Measurements from ENCODE around the gene CCDC102A. TPM values are rescaled to one million over a fixed set of nuclear protein-coding genes. Genes with fewer than 3 reads are reported as not detected.

Gene CCDC102A
- total RNA-seq, 1 donor from 2014 or later = 12.8 TPM

GRCh38 chr16:57469917-57470470, 66.4 kb downstream of the CCDC102A start:
- intact Hi-C loops (cut with DNase I) = no loop called here
- ATAC-seq = peak; percentile 3 to 18
- Histone ChIP-seq H3K27me3 (ENCODE audit: low read depth) (no peaks in the 10 kb centered on the region), H3K36me3 (peaks cover 100% of the 10 kb centered on the region), H3K9me3 (no peaks in the 10 kb centered on the region), H3K27ac (peak overlapping the region; percentile 15), H3K4me3 (no peak overlapping the region), H3K4me1 (peaks cover 53% of the 10 kb centered on the region)
- no peak for TF ChIP-seq CTCF (IDR thresholded peaks at IDR 0.05)
- DNase-seq = no peak

- no peak for DNase-seq
- H3K36me3 ChIP-seq = peaks cover 98% of the 10 kb centered on the region
- H3K4me3 ChIP-seq = no peak overlapping the region
- ATAC-seq = no peak
- no peaks in the 10 kb centered on the region for H3K9me3 ChIP-seq
- H3K27ac ChIP-seq = no peak overlapping the region
- H3K27me3 ChIP-seq (ENCODE audit: low read depth) = no peaks in the 10 kb centered on the region
- H3K4me1 ChIP-seq = peaks cover 62% of the 10 kb centered on the region
- intact Hi-C loops (cut with DNase I) = no loop called here
- no peak for TF ChIP-seq CTCF (IDR thresholded peaks at IDR 0.05)
These were observed 67.3 kb downstream of the CCDC102A start for GRCh38 chr16:57469046-57469445.

- DNase-seq = no peak
- Histone ChIP-seq H3K36me3 (peaks cover 94% of the 10 kb centered on the region), H3K27ac (no peak overlapping the region), H3K9me3 (no peaks in the 10 kb centered on the region), H3K4me1 (peaks cover 69% of the 10 kb centered on the region), H3K27me3 (ENCODE audit: low read depth) (no peaks in the 10 kb centered on the region), H3K4me3 (no peak overlapping the region)
- no peak for ATAC-seq
- TF ChIP-seq CTCF (IDR thresholded peaks at IDR 0.05) = no peak
- intact Hi-C loops (cut with DNase I) = no loop called here
These were observed 68.0 kb downstream of the CCDC102A start for GRCh38 chr16:57468346-57468745.

- H3K36me3 ChIP-seq = peaks cover 72% of the 10 kb centered on the region
- H3K27me3 ChIP-seq (ENCODE audit: low read depth) = no peaks in the 10 kb centered on the region
- intact Hi-C loops (cut with DNase I) = no loop called here
- peaks cover 53% of the 10 kb centered on the region for H3K4me1 ChIP-seq
- no peak overlapping the region for H3K4me3 ChIP-seq
- no peaks in the 10 kb centered on the region for H3K9me3 ChIP-seq
- no peak for DNase-seq
- ATAC-seq = peak; percentile 18 to 57
- no peak overlapping the region for H3K27ac ChIP-seq
- TF ChIP-seq CTCF (IDR thresholded peaks at IDR 0.05) = no peak
These were observed 71.8 kb downstream of the CCDC102A start for GRCh38 chr16:57464523-57464922.

- DNase-seq (no peak), ATAC-seq (peak; percentile 58 to 59)
- no peak for TF ChIP-seq CTCF (IDR thresholded peaks at IDR 0.05)
- H3K27ac ChIP-seq = peak overlapping the region; percentile 94
- H3K36me3 ChIP-seq = peaks cover 72% of the 10 kb centered on the region
- no peaks in the 10 kb centered on the region for H3K27me3 ChIP-seq (ENCODE audit: low read depth)
- intact Hi-C loops (cut with DNase I) = no loop called here
- peaks cover 47% of the 10 kb centered on the region for H3K4me1 ChIP-seq
- H3K9me3 ChIP-seq = no peaks in the 10 kb centered on the region
- peak overlapping the region; percentile 85 for H3K4me3 ChIP-seq
These were observed 73.4 kb downstream of the CCDC102A start for GRCh38 chr16:57462978-57463362.

Data from lower lobe of right lung (tissue), 2 donors.